SKM-1 (cell line): Measurements from ENCODE around the gene DYNC1LI2.
A peak's percentile ranks its signal among the peaks of the same experiment; 100 is the strongest.
"Not testable (repeated sequence)": the region's sequence is repeated elsewhere in the genome, so short reads cannot be mapped to it uniquely, and the experiment has no call there.

Experiments
- DNase-seq: peaks from one replicate; lab custom pipeline; 2025; ENCODE audit not compliant: unreplicated experiment; lab: John Stamatoyannopoulos, UW

DYNC1LI2 gene

DNA sequence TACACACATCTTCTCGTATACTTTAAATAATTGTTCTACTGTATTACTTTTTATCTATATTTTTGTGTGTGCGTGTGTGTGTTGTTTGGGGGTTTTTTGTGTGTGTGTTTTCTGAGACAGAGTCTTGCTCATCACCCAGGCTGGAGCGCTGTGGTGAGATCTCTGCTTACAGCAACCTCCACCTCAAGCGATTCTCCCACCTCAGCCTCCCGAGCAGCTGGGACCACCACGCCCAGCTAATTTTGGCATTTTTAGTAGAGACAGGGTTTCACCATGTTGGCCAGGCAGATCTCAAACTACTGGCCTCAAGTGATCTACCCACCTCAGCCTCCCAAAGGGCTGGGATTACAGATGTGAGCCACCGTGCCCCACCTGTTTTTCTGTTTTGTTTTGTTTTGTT is 53.4 kb downstream of the DYNC1LI2 start:
- no peak for DNase-seq

DNA sequence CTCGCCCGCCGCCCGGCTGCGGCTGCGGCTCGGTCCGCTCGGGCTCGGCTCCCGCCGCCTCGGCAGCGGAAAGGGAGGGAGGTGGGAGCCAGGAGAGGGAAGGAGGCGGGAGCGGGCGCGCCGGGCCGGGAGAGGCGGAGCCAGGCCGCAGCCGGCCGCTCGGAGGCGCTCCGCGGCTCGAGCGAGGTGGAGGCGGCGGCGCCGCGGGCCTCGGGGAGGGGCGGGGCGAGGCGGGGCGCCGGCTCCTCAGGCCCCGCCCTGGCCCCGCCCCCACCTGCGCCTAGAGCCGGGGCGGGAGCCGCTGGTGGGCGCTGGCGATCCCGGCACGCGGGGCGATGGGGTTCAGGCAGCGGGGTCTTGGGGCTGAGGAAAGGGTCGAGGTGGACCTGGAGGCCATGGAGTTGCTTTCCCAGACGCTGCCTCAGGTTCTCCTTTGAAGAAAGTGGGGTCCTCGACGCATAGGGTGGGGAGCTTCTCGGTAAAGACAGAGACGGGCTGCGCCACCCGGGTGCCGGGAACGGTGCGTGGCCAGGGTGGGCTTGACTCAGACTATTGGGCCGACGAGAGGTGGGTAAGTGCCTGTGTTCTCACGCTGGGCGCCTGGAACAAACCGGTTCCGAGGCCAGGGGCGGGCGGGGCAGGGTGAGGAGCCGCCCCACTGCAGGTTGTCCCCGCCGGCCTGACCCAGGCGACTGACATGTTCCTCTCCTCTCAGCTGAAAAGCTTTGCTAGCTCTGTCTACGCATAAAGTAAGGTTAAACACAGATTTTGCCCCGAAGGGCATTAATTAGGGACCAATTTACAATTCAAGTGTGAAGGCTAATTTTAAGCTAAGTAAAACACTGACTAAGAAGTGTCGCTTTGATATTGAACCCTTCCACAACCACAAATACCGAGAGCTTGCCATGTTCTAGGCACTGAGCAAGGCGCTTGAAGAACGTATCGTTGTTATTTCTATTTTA is 54.5 kb downstream of the DYNC1LI2 start, which contains the start of gene CMTM4:
TSS of gene CMTM4 (minus strand) at position 75 of the 962 bp plus-strand sequence. CDS start 218 bp downstream, outside the sequence.
- peak; percentile 59 for DNase-seq

DNA sequence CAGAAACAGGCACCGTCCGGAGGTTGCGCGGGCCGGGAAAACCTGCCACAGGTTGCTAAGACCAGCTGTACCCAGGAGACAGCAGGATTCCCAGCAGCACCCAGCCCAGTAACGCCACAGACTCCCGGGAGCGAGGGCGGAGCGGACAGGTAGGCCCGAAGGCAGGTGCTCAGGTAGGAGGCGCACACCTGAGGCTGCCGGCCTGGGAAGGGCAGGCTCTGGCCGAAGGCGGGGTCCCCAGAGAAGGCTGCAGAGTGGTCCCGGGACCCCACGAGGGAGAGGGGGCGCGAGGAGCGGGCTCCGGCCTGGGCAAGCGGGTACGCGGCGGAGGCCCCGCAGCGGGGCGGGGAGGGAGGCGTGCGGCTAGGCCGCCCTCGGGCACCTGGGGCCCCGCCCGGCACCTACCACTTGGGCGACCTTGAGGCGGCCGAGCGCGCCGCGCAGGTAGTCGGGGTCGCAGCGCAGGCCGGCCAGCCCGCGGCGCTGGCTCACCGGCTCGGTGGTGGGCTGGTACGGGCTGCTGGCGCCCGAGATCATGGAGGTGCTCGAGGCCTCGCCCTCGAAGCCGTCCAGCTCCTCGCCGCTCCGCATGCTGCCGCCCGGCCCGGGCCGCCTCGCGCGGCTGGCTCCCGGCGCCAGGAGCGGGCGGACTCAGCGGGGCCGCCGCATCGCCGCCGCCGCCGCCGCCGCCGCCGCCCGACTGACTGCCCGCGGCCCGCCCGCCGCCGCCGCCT is 55.3 kb downstream of the DYNC1LI2 start:
- DNase-seq, result no peak

DNA sequence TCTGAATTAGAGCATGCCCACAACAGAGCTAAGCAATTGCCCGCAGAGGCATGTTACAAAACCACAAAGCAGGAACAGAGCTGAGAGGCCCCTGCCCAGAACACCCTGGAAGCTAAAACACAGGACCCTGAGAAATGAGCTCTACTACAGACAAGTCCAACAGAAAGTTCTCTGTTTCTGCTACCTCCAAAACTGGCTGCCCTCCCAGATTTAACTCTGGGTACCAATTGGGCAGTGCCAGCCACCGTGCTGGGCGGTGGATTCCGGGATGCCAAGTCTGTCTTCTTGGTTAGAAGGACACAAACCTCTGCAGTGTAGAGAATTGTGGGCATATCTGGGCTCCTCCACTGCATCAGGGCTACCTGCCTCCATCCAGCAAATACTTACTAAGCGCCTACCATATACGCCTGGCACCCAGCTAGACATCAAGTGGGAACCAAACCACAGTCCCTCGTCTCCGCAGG is 55.9 kb downstream of the DYNC1LI2 start:
- peak; percentile 31 for DNase-seq

DNA sequence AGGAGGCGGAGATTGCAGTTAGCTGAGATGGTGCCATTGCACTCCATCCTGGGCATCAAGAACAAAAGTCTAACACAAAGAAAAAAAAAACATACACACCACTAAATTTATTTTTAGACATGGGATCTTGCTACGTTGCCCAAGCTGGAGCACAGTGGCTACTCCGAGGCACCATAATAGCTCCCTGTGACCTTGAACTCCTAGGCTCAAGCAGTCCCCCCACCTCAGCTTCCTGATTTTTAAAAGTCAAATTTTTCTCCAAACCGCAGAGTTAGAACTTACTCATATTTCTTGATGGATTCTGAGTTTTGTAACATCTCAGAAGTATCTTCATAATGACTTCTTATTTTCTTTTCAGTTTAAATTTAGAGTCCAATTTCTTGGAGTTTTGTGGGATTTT is 58.3 kb downstream of the DYNC1LI2 start:
- no peak for DNase-seq

DNA sequence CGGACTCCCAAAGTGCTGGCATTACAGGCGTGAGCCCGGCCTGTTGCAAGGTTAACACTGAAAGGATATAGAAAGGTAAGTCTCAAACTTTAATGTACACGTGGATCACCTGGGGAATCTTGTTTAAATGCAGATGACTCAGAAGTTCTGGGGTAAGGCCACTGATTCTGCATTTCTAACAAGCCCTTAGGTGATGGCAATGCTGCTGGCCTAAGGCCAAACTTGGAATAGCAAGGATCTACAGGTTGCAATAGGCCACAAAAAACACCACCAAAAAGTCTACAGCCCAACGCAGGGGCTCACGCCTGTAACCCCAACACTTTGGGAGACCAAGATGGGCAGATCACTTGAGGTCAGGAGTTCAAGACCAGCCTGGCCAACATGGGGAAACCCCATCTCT is 59.1 kb downstream of the DYNC1LI2 start:
- DNase-seq, result no peak

DNA sequence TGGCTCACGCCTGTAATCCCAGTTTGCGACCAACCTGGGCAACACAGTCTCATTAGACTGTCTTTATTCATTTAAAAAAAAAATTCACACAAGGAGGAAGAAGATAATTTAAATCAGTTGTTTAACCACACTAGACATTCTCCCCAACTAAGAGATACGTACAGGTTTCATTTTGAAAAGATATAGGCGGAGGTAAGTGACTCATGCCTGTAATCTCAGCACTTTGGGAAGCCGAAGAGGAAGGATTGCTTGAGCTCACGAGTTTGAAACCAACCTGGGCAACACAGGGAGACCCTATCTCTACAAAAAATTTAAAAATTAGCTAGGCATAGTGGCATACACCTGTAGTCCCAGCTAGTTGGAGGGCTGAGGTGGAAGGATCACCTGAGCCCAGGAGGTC is 60.2 kb downstream of the DYNC1LI2 start:
- DNase-seq, result no peak

DNA sequence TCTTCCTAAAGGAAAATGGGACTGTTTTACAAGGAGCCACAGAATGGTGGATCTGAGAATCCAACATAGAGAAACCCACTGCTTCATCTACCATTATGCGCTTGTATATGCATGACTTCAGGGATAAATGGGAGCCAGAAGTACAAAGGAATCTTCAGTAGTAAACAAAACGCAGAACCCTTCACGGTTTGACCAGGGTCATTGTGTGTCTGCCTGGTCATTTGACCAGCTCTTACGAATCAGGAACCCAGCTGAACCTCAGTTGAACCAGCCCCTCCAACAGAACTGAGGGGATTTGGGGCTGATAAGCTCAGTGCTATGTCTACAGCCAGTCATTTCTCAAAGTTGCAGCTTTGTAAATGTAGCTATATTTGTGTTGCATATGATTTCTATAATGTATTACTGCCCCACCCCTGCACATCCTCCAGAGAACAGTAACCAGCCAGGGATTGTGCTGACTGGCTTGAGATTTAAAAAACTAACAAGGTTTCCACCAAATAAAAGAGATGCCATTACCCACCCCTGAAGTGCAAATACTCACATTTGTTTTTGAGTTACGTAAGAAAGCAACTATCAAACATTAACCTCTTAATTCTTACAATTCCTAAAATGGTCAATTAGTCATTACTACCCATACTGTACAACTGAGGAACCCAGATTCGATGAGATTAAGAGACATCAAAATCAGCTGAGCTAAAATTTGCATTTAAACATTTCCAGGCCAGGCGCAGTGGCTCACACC is 61.1 kb downstream of the DYNC1LI2 start:
- DNase-seq, result no peak

DNA sequence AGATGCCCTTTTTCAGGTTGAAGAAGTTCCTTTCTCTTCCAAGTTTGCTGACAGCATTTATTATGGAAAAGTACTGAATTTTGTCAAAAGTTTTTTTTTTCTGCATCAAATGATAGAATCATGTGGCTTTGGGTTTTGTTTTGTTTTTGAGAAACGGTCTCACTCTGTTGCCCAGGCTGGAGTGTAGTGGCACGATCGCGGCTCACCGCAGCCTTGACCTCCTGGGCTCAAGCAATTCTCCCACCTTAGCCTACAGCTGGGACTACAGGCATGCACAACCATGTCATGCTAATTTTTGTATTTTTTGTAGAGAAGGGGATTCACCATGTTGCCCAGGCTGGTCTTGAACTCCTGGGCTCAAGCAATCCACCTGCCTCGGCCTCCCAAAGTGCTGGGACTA is 62.1 kb downstream of the DYNC1LI2 start:
- no peak for DNase-seq

DNA sequence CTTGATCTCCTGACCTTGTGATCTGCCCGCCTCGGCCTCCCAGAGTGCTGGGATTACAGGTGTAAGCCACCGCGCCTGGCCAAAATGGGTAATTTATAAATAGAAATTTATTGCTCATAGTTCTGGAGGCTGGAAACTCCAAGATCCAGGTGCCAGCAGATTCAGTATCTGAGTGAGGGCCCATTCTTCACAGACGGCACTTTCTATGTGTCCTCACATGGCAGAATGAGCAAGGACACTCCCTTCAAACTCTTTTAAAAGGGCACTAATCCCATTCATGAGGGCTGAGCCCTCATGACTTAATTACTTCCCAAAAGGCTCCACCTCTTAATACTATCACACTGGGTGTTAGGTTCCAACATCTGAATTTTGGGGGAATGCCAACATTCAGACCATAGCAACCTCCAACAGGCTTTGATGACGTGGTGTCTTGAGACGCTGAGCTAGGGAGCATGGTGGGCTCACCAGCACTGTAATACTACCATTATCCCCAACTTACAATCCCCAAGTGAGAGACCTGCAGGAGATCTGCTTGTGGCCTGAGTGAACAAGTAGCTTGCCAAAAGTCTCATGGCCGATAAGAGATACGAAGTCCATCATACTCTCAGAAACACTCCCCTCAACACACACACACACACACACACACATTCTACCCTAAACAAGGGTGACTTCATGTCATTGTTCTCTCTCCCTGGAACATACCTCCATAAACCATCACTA is 63.3 kb downstream of the DYNC1LI2 start:
- DNase-seq, result no peak

DNA sequence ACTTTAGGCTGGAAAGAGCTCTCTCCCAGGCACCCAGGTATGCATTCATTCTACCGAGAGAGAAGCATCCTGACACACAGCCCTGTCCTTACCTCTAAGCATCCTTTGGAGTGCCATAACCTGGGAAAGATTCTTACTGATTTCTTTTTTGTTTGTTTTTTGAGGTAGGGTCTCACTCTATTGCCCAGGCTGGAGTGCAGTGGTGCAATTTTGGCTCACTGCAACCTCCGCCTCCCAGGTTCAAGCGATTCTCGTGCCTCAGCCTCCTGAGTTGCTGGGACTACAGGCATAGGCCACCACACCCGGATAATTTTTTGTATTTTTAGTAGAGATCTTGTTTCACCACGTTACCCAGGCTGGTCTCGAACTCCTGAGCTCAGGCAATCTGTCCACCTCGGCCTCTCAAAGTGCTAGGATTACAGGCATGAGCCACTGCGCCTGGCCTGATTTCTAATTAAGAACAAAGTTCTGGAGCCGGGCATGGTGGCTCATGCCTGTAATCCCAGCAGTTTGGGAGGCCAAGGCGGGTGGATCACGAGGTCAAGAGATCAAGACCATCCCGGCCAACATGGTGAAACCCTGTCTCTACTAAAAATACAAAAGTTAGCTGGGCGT is 65.8 kb downstream of the DYNC1LI2 start:
- not testable (repeated sequence) for DNase-seq

DNA sequence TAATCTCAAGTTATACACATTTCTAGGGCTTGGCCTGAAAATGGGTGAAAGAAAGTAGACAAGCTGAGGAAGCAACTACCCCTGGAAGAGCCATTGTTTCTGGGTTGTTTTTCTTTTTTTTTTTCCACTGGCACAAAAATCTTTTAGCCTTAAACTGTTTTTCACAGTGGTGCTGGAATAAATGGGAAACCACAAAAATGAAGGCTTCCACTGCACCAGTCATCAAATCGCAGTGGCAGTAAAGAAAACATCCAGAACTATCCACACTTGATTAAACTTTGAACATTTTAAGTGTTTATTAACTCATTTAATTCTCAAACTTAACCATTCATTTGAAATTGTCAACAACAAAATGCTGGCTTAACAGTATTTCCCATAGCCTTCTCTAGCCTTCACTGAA is 69.1 kb downstream of the DYNC1LI2 start:
- no peak for DNase-seq

DNA sequence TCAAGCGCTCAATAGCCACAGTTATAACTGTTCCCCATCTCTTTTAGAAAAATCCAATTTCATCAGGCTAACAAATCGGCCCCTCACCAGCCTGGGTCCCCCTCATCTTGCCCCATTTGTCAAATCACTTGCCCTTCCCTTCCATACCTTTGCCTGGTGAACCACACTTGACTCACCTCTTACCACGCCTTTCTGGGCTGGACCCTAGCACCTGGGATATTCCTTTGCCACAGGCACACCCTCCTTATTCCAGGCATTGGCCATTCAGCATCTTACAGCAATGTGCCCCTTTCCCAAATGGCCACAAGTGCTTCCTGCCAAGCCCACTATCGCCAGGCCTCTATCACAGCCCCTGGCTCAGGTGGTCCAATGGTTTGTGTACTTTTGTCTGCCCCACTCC is 69.7 kb downstream of the DYNC1LI2 start:
- no peak for DNase-seq

DNA sequence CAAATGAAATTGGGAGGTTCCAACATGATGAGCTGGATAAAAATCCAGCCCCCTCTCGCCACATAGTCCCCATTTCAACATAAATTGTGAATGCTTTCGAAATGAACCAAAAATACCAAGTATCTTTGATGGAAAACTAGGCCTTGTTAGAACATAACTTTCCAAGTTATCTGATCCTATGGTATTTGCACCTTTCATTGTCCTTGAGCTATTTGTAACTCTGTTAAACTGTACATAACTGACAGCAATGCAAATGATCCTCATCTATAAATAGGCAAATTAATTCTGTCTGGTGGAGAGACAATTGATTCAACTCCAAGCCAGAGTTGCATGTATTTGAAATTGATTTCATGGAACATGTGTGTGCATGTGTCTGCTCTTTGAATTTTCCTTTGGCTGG is 73.1 kb downstream of the DYNC1LI2 start:
- DNase-seq, result no peak

DNA sequence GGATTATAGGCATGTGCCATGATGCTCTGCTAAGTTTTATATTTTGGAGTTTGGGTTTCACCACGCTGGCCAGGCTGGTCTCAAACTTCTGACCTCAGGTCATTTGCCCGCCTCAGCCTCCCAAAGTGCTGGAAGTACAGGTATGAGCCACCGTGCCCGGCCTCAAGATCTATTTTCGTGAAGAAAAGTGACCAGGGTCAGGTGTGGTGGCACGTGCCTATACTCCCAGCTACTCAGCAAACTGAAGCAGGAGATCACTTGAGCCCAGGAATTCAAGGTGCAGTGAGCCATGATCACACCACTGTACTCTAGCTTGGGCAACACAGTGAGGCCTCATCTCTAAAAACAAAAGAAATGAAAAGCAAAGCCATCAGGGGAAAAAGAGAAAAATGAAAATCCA is 73.6 kb downstream of the DYNC1LI2 start:
- no peak for DNase-seq

DNA sequence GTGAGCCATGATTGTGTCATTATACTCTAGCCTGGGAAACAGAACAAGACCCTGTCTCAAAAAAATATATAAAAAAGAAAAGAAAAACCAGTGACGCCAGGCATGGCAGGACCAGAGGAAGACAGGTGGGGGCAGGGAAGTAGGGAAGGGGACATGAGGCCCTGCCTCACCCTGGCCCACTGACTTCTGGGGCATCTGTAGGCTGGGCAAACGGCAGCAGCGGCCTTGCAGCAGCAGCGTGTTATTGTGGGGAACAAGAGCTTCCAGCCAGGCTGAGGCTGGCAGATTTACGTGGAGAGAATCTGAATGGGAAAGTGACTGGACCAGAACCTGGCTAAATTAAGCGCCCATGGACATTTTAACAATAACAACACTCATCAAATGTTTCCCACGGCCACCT is 74.2 kb downstream of the DYNC1LI2 start:
- DNase-seq, result no peak

DNA sequence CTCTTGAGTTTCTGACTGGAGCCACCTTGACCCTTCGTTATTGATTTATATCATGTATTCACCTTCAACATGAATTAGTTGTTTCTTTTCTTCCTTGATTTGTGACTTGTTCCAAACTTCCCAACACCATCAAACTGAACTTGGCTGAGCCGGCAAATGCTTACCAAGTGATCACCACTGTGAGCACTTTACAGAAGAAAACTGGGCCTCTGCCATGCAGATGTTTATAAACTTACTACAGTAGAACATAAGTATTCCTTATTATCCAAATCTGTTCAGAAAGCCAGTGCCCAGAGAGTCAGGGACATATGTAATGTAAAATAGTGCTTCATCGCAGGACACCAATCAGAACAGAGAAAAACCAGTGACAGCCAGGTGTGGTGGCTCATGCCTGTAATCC is 74.8 kb downstream of the DYNC1LI2 start:
- DNase-seq, result no peak

DNA sequence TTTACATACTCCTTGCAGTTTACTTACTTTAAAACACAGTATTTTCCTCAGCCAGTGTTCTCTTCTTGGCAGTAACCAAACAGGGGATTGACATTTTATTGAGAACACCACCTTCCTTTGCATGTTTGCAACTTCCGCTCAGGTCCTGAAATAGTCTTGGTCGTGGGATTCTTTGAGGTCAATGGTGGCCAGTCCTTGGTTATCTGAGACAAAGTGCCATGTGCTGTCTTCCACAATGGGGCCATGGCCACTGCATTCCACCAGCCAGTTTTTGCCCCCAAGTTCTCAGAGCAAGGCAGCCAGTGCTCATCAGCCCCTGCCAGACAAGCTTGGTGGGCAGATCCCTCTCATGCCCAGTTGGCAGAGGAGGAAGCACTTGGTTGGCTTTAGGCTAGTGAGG is 77.7 kb downstream of the DYNC1LI2 start:
- DNase-seq, result no peak
